GM12875 (cell line): ENCODE results near the gene PLPP1.

Source experiments
- H3K4me3 ChIP-seq: one replicate; pipeline ENCODE4 v1.5.1; 2011; ENCODE audit warnings: low read depth, low read length, control low read depth
- TF ChIP-seq, protein P1 (sequence below): IDR thresholded peaks from 2 replicates; pipeline ENCODE4 v1.5.1; 2011; ENCODE audit warnings: low read depth, mild to moderate bottlenecking, control low read depth, inconsistent platforms, low read length, moderate library complexity, borderline replicate concordance; ENCODE audit not compliant: insufficient read depth

PLPP1 gene

DNA sequence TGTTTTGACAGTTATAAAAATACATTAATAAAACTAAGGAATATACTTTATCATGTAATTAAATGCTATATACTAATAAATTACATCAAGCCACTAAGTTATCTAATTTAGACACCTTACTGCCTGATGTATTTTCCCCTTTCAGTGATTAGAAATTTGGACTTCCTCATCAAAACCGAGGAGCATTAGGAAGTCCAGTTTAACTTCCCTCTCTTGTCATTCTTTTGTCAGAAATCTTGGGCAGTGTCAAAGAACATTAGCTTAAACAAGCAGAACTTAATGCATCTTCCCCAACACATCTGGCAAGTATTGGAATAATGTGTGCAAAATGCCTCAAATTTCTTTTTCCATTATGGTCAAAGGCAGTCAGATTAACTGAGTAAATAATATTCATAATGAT lies 81.6 kb downstream of the PLPP1 start:
- no peak overlapping the region for H3K4me3 ChIP-seq
- TF ChIP-seq, protein P1, sequence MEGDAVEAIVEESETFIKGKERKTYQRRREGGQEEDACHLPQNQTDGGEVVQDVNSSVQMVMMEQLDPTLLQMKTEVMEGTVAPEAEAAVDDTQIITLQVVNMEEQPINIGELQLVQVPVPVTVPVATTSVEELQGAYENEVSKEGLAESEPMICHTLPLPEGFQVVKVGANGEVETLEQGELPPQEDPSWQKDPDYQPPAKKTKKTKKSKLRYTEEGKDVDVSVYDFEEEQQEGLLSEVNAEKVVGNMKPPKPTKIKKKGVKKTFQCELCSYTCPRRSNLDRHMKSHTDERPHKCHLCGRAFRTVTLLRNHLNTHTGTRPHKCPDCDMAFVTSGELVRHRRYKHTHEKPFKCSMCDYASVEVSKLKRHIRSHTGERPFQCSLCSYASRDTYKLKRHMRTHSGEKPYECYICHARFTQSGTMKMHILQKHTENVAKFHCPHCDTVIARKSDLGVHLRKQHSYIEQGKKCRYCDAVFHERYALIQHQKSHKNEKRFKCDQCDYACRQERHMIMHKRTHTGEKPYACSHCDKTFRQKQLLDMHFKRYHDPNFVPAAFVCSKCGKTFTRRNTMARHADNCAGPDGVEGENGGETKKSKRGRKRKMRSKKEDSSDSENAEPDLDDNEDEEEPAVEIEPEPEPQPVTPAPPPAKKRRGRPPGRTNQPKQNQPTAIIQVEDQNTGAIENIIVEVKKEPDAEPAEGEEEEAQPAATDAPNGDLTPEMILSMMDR = no peak

DNA sequence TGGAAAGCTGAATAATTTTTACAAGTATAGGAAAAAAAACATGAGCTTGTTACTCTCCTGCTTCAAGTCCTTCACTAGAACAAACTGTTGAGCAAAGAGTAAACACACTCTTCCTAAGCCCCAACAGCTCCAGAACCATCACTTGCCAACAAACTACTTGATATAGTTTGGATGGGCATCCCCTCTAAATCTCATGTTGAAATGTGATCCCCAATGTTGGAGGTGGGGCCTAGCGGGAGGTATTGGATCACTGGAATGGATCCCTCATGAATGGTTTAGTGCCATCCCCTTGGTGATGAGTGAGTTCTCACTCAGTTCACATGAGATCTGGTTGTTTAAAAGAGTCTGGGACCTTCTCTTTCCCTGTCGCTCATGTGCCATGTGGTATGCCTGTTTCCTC lies 82.8 kb downstream of the PLPP1 start:
- TF ChIP-seq, protein P1 = no peak

DNA sequence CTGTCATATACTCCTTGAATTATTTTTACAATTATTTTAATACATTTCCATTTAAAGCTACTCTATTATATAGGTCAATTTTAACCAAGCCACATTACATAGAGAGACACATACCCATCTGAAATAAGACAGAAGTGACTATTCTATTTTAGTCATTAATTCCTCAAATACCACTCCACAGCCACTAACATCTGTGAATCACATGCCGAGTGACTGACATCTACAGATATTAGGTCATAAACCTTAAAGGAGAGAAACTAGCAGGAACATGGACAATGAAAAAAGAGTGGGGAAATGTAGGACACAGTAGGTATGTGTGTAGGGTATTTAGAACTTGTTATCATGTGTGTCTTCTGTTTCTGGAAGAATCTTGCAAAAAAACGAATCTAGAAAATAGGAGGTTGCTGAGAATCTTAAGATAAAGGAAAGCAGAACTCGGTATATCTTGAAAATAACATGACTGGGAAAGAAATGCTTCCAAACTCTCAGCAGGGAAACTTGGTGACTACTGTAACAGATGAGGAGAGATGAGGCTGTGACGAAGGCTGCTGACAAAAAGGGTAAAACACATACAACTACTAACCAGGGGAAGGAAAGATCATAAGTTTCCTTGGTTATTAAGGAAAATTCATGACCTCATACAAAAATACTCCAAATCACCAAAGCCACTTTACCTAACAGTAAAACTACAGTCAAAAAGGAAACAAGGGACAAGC lies 84.6 kb downstream of the PLPP1 start:
- no peak overlapping the region for H3K4me3 ChIP-seq
- TF ChIP-seq, protein P1 = no peak

More for the DNA sequence above, 82.8 kb downstream of the PLPP1 start:
- no peak overlapping the region for H3K4me3 ChIP-seq

DNA sequence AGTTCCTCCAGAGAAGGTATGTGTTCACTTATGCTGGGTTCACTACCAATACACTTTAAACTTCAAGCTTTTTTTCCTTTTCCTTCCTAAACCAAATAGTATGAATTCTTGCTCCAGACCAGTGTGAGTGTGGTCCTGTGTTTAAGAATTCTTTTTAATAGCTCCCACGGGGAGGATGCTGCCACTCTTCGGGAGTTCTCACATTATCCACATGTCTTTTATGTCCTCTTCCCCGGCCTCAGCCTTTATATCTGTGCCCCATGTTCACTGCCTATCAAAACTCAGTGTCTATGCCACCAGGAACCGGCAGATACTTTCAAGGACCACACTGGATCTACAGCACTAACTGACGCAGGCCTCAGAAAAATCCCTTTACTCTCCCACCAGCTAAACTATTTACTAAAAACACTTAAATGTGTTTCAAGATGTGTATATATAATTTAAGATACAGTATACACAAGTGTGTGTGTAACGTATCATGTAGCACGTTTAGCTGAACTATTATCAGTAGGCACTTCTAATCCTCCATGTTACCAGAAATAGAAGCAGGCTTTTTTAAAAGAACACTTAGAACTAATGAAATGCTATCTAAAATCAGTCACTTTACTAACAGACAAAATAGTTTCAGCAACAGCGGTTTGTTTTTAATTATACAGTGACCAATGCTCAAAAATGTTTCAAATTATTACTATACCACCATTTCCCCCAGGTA lies 88.0 kb downstream of the PLPP1 start:
- no peak overlapping the region for H3K4me3 ChIP-seq
- TF ChIP-seq, protein P1 = no peak

DNA sequence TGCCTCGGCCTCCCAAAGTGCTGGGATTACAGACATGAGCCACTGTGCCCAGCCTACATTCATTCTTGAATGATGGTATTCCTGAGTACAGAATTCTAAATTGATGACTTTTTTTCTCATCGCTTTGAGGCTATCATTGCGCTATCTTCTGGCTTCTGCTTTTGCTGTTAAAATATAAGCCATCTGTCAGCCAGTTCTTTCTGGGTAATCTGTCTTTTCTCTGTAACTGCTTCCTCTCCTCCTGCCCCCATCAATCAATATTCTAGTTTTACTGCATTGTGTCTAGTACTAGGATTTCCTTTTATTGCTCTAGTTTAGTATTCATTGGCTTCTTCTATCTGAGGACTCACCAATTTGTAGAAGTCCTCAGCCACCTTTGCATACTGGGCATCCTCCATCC lies 89.0 kb downstream of the PLPP1 start:
- H3K4me3 ChIP-seq = no peak overlapping the region
- TF ChIP-seq, protein P1 = no peak

DNA sequence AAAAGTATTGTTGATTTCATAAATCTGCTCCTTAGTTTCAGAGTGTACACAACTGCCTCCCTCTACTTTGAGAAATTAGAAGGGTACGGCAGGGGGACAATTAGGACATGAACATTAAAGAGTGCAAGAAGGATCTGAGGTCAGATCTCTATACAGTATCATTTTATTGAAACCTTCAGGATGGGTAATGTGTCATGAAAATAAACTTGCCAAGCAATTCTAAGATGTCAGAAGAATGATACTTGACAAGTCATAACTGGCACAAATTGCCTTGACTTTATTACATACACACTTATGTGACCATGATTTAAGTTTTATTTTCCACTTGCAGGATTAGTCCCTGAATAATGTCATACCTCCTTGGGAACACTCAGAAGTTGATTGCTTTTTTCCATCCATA lies 92.8 kb downstream of the PLPP1 start:
- TF ChIP-seq, protein P1 = no peak

More for the DNA sequence above, 92.8 kb downstream of the PLPP1 start:
- H3K4me3 ChIP-seq = no peak overlapping the region
